SH-SY5Y (cell line): Measurements from ENCODE around the gene MSTO1.

Source experiments
- GATA2 ChIP-seq: IDR thresholded peaks from 2 replicates; pipeline ENCODE4 v1.6.1; 2011; ENCODE audit warnings: mild to moderate bottlenecking, low read depth, low read length
- GATA3 ChIP-seq: IDR thresholded peaks from 2 replicates; pipeline ENCODE4 v1.6.1; 2011; ENCODE audit warnings: low read depth, mild to moderate bottlenecking, low read length, moderate library complexity

- TF ChIP-seq GATA2 (no peak), GATA3 (no peak)
These were observed 13.2 kb upstream of the MSTO1 start for GRCh38 chr1:155596864-155597263.
